ENCODE data around the gene ARHGEF40.
A peak's percentile ranks its signal among the peaks of the same experiment; 100 is the strongest.
"Not testable (repeated sequence)": the region's sequence is repeated elsewhere in the genome, so short reads cannot be mapped to it uniquely, and the experiment has no call there.

Gene ARHGEF40

DNA sequence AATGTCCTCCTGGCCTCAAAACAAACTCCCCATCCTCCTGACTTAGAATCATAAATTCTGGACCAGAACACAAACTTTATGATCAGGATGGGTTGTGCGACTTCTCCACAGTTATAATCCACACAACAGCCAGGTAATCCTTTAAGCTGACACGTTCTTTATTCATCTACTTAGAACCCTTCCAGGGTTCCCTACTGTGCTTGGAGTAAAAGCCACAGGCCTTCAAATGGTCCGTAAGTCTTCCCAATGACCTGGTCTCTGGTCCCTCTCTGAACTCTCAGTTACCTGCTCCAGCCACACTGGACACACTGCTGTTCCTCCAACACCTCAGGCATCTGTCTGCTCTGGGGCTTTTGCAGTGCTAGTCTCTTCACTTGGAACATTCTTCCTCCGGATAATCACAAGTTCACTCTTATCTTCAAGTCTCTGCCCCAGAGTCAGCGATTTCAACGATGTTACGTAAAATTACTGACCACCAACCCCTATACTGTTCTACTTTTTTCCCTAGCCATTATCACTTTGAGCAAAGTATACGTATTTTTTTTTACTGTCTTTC is 29.7 kb upstream of the ARHGEF40 start:
- DNase-seq, result peak; percentile 70

DNA sequence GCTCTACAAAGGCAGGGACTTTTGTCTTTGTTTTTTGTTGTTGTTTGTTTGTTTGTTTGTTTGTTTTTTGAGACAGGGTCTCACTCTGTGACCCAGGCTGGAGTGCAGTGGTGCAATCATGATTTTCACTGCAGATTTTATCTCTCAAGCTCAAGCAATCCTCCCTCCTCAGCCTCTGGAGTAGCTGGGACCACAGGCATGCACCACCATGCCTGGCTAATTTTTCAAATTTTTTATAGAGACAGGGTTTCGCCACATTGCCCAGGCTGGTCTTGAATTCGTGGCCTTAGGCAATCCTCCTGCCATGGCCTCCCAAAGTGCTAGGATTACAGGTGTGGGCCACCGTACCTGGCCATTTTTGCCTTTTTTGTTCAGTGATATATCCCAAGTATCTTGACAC is 29.2 kb upstream of the ARHGEF40 start:
- not testable (repeated sequence) for DNase-seq

DNA sequence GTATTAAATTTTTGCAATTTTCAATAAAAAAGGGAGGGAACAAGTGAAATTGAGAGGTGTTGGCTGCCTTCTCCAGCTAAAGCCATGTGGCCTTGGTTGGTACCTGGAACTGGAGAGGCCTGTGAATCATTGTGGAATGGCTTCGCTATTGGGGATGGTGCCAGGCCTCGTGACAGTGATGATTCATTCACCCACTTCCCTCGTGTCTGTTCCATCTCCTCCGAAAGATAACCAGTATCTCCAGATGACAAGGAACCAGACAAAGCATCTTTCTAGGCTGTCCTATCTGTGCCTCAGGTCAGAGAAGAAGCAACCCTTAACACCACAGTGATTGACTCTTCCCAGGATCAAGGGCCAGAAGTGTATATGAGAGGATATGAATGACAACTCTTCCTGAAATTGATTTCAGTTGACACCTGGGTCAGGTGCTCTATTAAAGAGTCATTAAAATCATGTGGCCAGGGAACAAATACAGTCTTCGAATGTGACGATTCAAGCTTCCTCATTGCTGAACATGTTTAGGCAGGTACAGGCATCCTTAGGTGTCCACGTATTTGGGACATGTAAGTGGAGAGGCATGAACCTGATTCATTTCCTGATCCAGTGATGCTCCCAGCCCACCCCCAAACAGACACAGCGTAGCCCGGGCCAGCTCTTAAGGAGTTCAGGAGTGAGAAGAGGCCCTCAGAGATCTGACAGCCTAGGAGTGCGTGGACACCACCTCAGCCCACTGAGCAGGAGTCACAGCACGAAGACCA is 28.2 kb upstream of the ARHGEF40 start, which contains the start of gene RNASE7:
Gene RNASE7 (plus strand): TSS at position 687 of the 758 bp plus-strand sequence. CDS start 631 bp downstream, outside the sequence.
- no peak for DNase-seq

DNA sequence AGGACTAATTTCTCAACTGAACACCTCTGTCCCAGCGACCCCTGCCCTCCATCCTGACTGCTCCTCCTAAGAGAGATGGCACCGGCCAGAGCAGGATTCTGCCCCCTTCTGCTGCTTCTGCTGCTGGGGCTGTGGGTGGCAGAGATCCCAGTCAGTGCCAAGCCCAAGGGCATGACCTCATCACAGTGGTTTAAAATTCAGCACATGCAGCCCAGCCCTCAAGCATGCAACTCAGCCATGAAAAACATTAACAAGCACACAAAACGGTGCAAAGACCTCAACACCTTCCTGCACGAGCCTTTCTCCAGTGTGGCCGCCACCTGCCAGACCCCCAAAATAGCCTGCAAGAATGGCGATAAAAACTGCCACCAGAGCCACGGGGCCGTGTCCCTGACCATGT is 27.2 kb upstream of the ARHGEF40 start:
- DNase-seq, result no peak

DNA sequence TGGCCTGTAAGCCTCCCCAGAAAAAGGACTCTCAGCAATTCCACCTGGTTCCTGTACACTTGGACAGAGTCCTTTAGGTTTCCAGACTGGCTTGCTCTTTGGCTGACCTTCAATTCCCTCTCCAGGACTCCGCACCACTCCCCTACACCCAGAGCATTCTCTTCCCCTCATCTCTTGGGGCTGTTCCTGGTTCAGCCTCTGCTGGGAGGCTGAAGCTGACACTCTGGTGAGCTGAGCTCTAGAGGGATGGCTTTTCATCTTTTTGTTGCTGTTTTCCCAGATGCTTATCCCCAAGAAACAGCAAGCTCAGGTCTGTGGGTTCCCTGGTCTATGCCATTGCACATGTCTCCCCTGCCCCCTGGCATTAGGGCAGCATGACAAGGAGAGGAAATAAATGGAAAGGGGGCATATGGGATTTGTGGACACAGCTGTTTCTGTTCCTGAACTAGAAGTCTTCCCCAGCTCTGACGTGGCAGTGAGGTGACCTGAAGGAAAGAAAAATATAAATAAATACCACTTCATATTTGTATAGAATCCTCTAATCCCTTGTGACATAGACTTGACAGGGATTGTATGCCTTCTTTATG is 26.6 kb upstream of the ARHGEF40 start:
- no peak for DNase-seq

DNA sequence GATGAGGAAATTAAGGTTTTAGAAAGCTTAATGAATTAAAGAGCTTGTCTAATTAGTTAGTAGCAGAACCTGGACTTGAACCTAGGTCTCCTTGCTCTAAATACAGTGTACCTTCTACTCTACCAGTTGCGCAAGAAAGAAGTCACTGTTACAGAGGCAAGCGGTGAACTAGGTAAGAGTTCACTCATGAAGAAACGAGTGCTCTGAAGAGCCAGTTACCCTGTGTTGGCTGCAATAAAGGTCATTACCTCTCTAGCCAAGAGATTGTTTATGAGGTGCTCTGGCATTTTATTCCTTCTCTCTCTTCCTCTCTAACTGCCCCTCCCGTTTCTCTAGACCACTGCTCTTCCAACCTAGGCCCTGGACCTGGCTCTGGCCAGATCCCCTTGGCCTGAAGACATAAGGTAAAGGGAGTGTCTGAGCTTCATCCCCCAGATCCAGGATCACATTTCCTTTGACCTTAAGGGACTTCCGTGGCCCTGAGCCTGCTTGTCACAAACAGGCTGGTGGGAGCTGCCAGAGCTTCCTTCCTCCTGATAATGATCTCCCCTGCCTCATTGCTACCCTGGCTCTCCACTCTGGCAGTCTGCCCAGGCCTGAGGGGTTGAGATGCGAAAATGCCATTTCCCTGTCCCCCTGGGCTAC is 26.0 kb upstream of the ARHGEF40 start:
- DNase-seq, result peak; percentile 10

DNA sequence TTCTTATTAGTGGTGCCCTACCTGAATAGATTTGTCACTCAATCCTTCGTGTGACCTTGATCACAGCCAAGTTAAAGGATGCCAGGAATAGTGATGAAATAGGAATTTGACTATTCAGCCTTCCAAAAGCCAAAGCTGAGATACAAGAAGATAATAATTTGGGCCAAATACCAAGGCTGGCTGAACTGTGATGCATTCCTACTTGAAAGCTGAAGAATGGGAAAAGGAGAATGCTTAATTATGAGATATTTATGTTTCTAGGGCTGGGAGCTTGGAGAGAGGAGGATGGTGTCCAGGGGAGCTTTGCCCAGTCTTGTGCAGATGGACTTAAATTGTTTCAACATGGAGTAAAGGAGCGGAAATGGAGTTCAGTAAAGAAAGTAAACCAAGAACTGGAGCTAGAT is 22.7 kb upstream of the ARHGEF40 start:
- no peak for DNase-seq

DNA sequence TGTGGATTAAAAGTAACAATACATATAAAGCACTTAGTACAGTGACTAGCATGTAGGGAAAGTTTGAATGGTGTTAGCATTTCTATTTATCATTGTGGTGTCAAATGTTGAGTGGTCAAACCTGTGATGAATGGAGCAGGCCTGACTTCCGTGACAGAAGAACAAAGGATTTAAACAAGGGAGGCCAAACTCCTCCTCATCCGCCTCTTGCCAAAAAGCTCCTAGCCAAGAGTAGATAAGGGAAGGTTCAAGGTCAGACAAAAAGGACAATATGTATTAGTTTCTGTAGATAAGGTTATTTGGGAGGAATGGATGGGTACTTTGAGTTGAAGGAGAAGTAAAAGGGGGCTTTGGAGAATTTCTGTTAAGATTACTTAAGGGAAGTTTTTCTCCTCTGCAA is 21.5 kb upstream of the ARHGEF40 start:
- DNase-seq, result no peak

DNA sequence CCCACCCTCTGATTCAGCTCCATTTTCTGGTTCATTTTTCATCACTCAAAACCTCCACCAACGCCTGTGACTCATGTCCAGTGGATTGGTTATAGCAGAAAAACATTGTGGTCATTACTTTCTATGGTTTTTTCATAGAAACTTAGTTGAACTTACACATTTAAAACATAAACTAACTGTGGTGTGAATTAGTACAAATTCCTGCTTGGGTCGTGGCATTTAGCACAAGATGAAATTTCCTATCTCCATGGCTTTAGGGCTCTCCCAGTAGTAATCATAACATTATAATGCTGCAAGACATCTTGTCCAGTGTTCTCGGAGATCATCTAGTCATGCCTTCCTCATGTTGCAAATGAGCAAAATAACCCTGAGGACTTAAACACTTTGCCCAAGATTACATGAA is 20.8 kb upstream of the ARHGEF40 start:
- no peak for DNase-seq

DNA sequence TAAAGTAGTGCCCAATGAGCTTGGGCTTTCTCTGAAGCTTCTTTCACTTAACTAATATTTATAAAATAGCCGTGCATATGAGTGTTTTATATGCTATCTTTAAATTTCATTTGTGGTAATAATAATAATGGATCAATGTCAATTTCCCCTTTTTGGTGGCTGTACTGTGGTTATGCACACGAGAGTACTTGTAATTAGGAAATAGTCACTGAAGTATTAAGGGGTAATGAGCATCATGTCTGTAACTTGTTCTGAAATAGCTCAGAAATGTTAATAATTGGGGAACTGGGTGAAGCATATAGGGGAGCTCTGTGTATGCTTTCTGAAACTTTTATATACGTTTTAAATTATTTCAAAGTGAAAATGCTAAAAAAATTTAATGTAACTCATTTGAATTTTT is 19.5 kb upstream of the ARHGEF40 start:
- no peak for DNase-seq

DNA sequence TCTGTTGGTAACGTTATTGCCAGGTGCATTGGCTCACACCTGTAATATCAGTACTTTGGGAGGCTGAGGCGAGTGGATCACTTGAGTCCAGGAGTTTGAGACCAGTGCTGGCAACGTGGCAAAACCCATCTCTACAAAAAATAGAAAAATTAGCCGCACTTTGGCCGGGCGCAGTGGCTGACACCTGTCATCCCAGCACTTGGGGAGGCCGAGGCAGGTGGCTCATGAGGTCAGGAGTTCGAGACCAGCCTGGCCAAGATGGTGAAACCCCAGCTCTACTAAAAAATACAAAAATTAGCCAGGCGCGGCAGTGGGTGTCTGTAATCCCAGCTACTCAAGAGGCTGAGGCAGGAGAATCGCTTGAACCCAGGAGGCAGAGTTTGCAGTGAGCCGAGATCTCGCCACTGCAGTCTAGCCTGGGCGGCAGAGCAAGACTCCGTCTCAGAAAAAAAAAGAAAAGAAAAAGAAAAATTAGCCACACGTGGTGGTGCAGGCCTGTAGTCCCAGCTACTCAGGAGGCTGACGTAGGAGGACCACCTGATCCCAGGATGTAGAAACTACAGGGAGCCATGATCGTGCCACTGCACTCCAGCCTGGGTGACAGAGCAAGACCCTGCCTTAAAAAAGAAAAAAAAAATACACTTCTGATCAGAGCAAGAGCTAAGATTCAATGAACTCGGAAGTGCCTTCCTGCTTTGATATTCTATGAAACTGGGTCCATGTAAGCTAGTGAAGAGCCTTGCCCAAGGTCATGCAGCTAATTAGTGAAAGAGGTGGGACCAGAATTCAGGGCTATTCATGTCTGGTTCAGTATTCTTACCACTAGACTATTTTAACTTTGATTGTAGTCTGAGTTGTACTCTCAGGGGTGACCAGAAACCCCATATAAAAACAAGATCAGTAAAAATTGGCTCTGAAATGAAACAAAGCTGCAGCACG is 16.7 kb upstream of the ARHGEF40 start:
- no peak for DNase-seq

DNA sequence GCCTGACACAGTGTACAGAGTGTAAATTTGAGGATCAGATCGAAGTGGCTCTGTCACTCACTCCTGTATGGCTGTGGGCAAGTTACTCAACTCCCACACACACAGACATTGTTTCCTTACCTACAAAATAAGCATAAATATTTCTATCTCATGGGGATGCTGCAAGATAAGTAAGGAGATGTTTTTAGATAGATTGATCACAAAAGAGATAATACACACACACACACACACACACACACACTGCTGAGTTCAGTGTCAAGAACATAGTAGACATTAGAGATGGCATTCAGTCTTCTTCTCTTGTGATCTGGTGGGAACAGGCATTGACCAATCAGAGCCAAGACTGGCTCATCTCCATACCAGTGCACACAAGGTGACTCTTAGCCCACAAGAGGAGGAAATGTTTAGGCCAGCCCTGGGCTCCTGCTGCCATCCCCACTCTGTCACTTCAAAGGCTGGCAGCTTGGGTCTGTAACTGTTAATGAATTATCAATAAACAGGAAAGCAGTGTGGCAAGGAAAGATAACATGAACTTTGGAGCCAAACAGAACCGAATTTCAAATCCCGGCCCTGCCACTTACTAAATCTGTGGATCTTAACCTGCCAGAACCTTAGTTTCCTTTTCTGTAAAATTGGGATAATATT is 15.9 kb upstream of the ARHGEF40 start:
- no peak for DNase-seq

DNA sequence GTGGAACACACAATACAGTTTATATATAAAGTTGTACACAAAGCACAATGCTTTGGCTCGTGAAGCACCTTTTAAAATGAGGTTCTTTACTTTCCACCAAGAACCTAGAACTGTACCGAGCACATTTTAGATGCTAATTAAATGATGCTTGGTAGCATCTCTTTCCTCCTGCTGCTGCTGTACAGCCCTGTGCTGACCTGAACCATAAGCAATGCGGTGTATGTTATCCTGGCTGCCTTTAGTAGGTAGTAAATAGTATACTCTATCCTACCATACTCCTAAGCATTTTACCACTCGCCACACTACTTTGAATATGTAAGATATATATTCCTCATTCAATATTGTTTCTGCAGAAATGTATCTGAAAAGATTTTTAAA is 15.3 kb upstream of the ARHGEF40 start:
- no peak for DNase-seq

DNA sequence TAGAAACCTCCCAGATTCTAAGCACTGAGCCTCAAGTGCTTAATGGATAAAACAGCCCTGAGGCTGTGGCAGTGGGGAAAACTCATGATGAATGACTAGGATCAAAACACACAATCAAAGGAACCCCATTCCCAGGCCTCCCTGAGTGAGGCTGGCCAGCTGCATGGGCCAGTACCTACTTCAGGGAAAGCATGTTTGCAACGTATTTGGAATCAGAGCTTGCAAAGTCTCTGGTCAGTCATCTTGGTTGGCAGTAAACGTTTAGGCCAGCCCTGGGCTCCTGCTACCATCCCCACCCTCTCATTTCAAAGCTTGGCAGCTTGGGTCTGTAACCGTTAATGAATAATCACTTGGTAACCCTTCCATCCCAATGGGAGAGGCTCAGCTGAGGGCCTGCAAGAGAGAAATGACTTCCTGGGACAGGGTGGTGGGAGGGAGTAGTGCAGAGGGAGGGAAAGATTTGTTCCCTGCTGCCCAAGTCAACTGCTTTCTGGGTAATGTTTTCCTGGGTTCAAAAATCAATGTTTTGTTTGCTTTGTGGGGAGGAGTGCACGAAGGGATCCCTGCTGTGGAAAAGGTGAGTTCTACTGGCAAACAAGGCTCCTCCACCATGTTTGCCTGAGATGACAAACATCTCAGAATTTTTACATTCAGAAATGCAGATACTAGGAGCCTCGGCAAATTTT is 14.5 kb upstream of the ARHGEF40 start:
- no peak for DNase-seq

DNA sequence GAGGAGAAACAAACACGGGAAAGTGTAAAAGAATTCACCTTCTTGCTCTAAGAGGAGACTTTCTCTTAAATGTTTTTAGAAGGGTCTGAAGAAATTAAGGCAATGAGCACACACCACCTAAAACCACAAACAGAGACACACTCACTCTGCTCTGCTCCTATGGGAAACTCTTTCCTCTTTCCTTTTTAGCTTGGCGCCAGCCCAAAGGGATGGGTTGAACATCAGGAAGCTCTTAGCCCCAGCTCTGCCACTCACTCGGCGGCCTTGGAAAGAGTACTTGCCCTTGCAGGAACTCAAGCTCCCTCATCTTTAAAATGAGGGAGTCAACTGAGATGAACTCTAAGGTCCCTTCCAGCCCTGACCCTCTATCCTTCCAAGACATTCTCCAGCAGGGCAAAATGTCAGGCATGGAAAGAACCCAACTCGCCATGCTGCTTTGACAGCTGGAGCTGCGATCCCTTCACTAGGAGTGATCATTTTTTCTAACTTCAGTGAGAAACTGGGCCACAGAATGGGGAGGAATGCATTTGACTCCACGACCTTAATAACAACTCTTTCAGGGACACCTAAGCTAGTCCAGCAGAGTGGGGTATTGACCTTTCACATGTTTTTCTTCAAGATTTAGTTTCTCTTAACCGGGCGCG is 13.5 kb upstream of the ARHGEF40 start:
- no peak for DNase-seq

DNA sequence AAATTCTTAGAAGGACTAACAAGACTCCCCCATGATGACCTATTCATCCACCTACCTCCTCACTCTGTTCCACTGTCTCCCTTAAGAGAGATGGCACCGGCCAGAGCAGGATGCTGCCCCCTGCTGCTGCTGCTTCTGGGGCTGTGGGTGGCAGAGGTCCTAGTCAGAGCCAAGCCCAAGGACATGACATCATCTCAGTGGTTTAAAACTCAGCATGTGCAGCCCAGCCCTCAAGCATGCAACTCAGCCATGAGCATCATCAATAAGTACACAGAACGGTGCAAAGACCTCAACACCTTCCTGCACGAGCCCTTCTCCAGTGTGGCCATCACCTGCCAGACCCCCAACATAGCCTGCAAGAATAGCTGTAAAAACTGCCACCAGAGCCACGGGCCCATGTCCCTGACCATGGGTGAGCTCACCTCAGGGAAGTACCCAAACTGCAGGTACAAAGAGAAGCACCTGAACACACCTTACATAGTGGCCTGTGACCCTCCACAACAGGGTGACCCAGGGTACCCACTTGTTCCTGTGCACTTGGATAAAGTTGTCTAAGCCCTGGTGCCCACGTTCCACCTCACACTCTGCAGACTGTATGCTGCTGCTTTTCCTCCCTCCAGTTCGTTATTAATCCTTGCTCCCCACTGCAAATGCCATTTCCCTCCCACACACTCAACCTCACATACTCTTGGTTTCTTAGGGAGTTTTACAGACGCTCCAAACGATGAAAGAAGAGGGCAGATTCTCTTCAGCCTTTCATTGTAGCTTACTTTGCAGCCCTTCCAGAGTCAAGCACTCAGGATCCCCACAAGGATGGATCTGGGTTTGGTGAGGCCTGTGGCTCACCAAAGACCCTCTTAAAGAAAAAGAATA is 12.1 kb upstream of the ARHGEF40 start, which contains the start of gene RNASE8:
Gene RNASE8 (plus strand): TSS at position 20 of the 873 bp plus-strand sequence. CDS start 71 bp downstream, at position 91.
- DNase-seq, result peak; percentile 20

DNA sequence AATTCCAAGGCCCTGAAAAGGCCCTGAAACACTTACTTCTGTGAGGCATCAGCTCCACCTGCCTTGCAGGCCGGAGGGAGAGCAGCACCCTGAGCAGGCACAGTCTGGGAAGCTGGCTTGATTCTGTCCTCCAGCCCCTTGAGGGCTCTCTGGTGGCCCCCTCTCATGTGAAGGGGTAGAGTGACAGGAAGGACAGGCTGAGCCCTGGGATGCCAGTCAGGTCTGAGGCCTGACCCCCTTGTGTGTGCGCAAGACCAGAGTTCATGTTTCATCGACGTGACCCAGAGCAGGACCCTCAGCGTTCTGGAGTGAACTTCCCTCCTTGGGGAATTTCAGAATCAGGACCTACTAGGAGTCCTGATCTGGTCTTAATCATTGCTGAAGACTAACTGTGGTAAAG is 11.2 kb upstream of the ARHGEF40 start:
- DNase-seq, result no peak

DNA sequence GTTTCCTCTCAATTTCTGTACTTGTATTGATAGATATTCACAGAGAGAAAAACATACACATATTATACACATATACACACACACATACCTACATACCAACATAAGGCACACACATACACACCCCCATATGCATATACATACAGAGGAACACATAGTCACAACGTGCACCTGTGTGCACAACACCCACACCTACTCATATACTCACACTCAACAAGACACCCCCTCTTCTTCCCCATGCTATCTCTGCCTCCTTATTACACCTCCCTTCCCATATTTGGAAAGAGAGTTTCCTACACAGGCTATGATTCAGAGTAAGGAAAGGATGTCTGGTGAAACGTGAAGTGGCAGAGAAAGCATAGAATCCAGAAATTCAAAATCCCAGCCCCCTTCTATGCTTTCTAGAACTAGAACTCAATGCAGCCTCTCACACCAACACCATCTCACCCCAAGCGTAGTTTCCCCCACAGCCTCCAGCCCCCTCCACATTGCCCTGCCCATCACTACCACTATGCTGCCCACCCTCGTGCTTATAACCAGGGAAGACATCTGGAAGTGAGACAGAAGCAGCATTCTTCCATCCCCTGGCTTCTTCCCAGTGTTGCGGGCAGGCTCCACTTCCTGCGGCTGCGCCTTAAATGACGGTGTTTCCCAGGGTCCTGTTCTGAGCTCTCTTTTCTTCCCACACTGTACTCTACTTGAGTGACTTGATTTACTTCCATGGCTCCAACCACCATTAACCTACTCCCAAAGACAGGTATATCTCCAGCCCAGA is 10.1 kb upstream of the ARHGEF40 start:
- no peak for DNase-seq
